Activated CD4-positive, CD25-positive, alpha-beta regulatory T cell treated with anti-CD3 and anti-CD28 coated beads, Interleukin-2, amount 50 U/mL, for 24 hours (primary cell): ENCODE results near the gene NUDT7.

Experiments used
- ATAC-seq, 2 donors: fragments of 150-1000 bp; cut with Tn5 transposase; one replicate each; pipeline ENCODE4 v1.10.0; 2021; ENCODE audit warnings: mild to moderate bottlenecking in 1 of 2, moderate library complexity in 1 of 2

Gene NUDT7

GRCh38 chr16:77729951-77730350 lies 7.6 kb downstream of the NUDT7 start:
- no peak for ATAC-seq

GRCh38 chr16:77732241-77732946 lies 10.1 kb downstream of the NUDT7 start:
- ATAC-seq = peak; percentile 32 to 58

DNA sequence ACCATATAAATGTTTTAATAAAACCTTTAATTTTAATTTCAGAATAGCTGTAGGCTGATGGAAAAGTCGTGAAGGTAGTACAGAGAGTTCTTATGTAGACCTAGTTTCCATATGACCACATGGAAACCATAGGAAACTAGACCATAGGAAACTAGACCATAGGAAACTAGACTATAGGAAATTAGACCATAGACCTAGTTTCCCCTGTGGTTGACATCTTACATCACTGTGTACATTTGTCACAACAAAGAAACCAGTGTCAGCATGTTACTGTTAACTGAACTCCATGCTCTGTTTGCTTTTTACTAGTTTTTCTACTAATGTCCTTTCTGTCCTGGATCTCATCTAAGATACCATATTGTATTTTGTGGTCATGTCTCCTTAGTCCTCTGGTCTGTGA lies 14.6 kb downstream of the NUDT7 start:
- ATAC-seq = no peak

DNA sequence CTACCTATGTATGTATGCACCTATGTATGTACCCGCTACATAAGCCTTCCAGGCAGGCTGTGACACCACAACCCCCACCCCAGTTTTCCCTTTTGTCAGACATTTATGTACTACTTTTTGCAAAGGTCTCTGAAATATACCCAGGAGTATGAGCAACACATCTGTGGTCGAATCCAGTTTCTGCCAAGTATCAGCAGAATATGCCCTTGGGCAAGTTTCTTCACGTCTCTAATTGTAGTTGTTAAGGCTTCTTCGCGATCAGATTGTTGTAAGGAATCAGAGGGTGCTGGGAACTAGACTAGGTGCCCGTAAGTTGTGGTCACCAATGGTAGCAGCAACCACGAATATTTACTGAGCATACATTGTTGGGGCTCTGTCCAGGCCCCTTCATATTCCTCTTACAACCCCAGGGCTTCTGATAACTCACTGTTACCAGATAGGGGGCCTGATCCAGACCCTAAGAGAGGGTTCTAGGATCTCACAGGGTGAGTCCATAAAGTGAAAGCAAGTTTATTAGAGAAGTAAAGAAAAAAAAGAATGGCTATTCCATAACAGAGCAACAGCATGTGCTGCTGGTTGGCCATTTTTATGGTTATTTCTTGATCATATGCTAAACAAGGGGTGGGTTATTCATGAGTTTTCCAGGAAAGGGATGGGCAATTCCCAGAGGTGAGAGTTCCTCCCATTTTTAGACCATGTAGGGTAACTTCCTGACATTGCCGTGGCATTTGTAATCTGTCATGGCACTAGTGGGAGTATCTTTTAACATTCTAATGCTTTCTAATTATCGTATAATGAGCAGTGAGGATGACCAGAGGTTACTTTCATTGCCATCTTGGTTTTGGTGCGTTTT lies 16.6 kb downstream of the NUDT7 start:
- ATAC-seq = no peak

DNA sequence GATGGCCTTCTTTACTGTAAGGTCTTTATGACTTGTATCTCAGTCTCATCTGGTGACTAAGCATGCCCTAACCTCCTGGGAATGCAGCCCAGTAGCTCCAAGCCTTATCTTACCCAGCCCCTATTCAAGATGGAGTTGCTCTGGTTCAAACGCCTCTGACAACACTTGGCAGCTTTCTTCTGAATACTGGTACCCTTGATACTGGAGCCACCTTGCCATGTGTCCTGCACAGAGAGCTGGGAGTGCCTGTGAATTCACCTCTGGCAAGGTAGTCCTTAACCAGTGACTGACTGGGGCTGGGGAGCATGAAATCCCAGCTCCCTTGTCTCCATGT lies 17.2 kb downstream of the NUDT7 start:
- ATAC-seq = no peak

DNA sequence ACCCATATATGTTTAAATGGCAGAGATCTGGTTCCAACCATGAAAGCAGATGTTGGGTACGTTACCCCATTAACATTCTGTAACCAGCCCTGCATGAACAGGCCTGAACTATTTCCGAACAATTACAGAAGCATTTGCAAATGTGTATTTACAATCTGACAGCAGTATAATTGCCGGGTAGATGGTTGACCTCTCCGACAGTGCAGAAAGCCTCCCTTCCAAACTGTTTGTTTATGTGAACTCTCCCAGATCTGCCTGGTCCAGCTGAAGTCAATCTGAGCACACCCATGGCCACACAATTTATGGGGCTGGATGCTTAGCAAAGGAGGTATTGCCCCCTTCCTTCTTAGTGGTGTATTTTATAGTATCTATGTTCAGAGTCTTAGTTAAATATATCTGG lies 21.8 kb downstream of the NUDT7 start:
- ATAC-seq = no peak

- no peak for ATAC-seq
Measured at GRCh38 chr16:77745972-77746371, 23.7 kb downstream of the NUDT7 start.

- ATAC-seq = no peak
Measured at GRCh38 chr16:77748421-77749005, 26.2 kb downstream of the NUDT7 start.

- no peak for ATAC-seq
Measured at GRCh38 chr16:77749415-77749814, 27.1 kb downstream of the NUDT7 start.

GRCh38 chr16:77758046-77758445 lies 35.7 kb downstream of the NUDT7 start:
- ATAC-seq = no peak

- no peak for ATAC-seq
Measured at GRCh38 chr16:77758508-77758907, 36.2 kb downstream of the NUDT7 start.

DNA sequence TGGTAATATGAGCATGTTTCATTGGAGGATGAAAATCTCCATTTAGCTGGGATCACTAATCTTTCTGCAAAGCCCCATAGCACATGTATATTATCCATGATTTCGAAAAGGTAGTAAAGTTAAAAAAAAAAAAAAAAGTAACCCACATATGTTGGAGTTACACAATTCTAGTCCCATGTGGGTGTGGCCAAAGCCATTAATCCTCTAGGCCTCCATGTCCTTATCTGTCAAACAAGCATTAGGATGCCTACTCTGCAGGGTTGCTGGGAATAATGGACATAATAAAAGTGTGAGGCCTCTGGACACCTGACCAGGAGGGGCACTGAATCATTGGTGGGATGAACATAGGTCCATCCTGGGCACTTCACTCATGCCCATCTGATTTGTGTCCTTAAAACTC lies 36.9 kb downstream of the NUDT7 start:
- no peak for ATAC-seq

DNA sequence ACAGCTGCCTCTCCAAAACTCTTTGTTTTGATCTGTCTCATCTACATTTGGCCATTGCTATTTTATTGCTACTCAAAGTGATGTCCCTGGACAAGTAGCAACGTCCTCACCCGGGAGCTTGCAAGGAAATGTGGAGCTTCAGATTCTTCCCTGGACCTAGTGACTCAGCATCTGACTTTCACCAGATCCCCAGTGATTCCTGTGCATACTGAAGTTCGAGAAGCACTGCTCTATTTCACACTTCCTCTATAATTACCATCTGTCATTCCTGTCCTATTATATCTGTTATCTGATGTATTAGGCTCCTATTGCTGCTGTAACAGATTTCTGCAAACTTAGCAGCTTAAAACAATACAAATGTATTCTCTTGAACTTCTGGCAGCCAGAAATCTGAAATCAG lies 37.5 kb downstream of the NUDT7 start:
- ATAC-seq = no peak

DNA sequence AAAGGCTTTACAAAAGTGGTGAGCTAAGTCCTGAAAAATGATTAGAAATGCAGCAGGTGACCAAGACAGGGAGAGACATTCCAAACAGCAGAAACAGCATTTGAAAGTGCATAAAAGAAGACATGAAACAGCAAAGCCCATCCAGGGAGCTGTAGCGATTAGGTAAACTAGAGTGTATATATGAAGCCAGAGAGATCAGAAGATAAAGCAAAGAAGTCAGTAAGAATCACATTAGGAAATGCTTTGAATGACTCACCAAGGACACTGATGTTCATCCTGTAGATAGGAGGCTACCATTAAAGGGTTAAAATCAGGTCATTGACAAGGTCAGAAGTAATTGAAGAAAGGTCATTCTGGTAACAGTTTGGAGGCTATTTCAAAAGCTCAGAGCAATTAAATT lies 38.5 kb downstream of the NUDT7 start:
- no peak for ATAC-seq

DNA sequence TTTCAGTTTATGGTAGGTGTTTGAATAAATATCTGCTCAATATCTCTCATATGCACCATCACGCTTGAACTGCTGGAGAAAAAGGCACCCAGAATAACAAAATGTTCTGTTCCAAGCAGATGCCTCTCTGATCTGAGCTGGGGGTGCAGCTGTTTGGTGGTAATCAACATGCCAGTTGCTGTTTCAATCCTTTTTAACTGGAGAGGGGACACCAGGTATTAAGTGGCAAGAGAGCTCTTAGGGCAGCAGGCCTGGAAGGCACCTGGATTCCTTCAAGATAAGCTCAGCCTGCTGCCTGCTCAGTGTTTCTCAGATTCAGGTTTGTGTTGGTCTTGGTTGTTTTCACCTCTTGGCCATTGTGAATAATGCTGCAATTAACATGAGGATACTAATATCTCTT lies 38.9 kb downstream of the NUDT7 start:
- ATAC-seq = no peak

DNA sequence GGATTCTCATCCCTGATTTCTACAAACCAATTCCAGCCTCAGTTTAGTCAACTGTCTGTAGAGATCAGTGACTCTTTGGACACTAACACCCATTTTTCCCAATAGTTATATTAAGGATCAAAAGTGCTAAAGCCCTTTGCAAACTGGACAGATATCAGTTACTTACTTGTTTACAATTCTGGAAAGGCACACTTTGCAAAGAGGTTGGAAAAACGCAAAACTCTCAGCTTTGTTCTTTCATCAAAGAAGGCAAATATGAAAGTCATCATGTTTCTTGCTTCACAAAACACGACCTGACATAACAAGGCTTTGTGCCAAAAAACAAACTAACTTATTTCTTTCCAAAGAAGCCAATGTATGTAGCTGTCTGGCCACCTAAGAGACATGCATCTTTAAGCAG lies 39.9 kb downstream of the NUDT7 start:
- ATAC-seq = no peak

- no peak for ATAC-seq
Measured at GRCh38 chr16:77763994-77764393, 41.7 kb downstream of the NUDT7 start.

DNA sequence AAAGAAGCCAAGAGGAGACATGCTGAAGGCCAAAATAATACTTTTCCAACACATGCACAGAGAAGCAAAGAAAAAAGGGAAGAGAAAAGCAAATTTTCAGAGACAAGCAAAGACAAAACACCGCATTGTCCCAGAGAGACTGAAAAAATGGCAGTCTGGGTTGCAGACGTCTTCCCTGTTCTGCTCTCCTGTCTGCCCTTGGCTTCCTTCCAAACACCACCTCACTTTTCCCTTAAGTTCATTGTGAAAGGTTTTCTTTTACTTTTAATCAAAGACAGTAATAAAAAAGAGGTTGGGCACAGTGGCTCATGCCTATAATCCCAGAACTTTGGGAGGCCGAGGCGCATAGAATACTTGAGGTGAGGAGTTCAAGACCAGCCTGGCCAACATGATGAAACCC lies 44.9 kb downstream of the NUDT7 start:
- no peak for ATAC-seq

DNA sequence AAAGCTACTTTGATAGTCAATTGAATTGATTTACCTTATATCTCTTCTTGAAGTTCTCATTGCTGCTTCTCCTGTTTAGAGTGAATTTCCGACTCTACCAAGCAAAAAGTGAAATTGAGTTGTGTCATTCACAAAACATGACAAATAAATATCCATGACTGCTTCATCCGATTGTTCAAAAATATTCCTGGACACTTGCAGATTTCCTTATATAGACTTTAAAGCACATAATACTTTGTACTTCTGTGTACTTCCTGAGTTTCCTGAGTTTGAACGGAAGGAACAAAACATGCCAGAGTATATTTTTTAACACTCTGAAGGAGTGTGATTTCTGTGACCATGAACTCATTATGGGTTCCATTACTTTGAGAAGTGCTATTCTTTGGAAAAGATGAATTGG lies 45.5 kb downstream of the NUDT7 start:
- no peak for ATAC-seq

DNA sequence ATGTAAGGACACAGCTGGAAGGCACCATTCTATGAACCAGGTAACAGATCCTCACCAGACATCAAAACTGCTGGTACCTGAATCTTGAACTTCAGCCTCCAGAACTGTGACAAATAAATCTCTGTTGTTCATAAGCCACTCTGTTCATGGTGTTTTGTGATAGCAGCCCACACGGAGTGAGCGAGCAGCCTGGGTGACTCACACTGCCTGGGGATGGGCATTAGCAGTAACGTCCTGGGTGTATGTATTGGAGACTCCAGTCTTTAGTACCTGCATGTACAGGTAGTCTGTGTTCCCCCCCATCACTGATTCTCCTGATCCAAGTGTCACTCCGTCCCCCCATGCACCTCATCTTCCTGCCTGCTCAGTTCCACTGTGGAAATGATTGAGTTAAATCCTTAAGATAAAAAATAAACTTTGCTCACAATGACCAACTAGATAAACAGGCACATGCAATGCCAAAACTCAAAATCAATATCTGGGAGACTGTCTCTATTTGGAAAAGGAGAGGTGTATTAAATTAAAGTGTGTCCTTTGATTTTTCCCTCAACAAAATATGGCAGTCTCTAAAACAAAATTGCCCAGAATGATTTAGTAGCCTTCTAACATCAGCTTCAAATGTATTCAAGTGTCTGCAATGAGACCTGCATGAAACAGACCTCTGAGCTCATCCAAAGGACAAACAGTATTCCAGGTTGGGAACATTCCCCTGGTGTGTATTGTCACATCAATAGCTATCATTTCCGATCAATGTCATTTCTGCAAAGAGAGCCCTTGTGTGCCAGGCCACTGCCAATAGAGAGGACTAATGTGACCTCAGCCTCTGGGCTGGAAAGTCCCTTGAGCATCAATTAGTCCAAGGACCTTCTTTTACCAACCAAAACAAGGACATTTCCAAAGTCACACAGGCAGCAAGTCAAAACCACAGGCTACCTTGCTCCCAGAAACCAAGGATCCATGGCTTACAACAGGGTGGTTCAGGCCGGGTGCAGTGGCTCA lies 53.9 kb downstream of the NUDT7 start:
- ATAC-seq = no peak

DNA sequence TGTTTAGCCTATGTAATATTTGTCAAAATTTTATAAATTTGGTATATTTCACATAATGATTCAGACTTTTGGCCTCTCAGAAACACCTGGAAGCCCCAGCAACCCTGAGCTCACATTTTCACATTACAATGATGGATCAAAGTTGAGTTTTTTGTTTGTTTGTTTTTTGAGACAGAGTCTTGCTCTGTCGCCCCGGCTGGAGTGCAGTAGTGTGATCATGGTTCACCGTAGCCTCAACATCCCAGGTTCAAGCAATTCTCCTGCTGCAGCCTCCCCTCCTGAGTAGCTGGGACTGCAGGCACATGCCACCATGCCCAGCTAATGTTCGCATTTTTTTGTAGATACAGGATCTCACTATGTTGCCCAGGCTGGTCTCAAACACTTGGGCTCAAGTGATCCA lies 55.4 kb downstream of the NUDT7 start:
- no peak for ATAC-seq

GRCh38 chr16:77780378-77780837 lies 58.1 kb downstream of the NUDT7 start:
- ATAC-seq = no peak

DNA sequence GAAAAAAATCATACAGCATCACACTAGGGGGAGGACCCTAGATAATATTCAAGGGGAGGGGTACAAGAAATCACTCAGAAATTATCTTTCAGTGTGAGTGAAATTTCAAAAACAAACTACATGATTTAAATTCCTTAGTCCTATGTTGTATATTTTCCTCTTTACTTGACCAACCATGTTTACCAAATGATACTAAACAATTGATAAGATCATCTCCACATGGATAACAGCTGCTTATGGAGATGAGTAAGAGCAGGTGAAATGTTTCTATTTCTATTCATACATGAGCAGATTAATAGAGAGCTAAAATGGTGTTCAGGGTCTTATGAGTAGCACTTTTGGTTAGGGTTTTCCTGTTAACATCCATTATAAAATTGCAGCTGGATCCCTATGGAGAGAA lies 58.8 kb downstream of the NUDT7 start:
- no peak for ATAC-seq
